Measurements from ENCODE around the gene MOGAT1.

MOGAT1 gene

GRCh38 chr2:222698276-222698675 lies 26.8 kb downstream of the MOGAT1 start:
- H3K4me3 ChIP-seq (ENCODE audit: low read depth, low read length): no peak overlapping the region
- no peaks in the 10 kb centered on the region for H3K27me3 ChIP-seq (ENCODE audit: control insufficient read depth, insufficient read depth, low read length)
- no peak overlapping the region for H3K9ac ChIP-seq (ENCODE audit: low read depth, low read length)
- H3K27ac ChIP-seq (ENCODE audit: low read depth, low read length): no peak overlapping the region
- H3K4me1 ChIP-seq (ENCODE audit: control insufficient read depth, insufficient read depth, low read length): no peaks in the 10 kb centered on the region
- no peaks in the 10 kb centered on the region for H3K36me3 ChIP-seq (ENCODE audit: control insufficient read depth, insufficient read depth, low read length)
- no peaks in the 10 kb centered on the region for H3K9me3 ChIP-seq (ENCODE audit: control insufficient read depth, insufficient read depth, low read length)

DNA sequence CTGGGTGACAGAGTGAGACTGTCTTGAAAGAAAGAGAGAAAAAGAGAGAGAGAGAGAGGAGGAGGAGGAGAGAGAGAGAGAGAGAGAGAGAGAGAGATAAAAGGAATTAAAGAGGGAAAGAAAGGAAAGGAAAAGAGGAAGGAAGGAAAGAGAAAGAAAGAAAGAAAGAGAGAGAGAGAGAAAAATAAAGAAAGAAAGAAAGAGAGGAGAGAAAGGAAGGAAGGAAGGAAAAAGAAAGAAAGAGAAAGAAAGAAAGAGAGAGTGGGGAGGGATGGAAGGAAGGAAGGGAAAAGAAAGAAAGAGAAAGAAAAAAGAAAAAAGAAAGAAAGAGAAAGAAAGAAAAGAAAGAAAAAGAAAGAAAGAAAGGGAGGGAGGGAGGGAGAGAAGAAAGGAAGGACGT lies 29.8 kb downstream of the MOGAT1 start:
- H3K27me3 ChIP-seq (ENCODE audit: control insufficient read depth, insufficient read depth, low read length): no peaks in the 10 kb centered on the region
- H3K9me3 ChIP-seq (ENCODE audit: control insufficient read depth, insufficient read depth, low read length): no peaks in the 10 kb centered on the region
- no peak overlapping the region for H3K27ac ChIP-seq (ENCODE audit: low read depth, low read length)
- no peaks in the 10 kb centered on the region for H3K36me3 ChIP-seq (ENCODE audit: control insufficient read depth, insufficient read depth, low read length)
- no peak overlapping the region for H3K9ac ChIP-seq (ENCODE audit: low read depth, low read length)
- H3K4me1 ChIP-seq (ENCODE audit: control insufficient read depth, insufficient read depth, low read length): peaks cover 8% of the 10 kb centered on the region; the same call in 1 of the 2 replicates
- H3K4me3 ChIP-seq (ENCODE audit: low read depth, low read length): no peak overlapping the region

GRCh38 chr2:222701721-222702131 lies 30.3 kb downstream of the MOGAT1 start:
- Histone ChIP-seq H3K9me3 (ENCODE audit: control insufficient read depth, insufficient read depth, low read length) (no peaks in the 10 kb centered on the region), H3K4me3 (ENCODE audit: low read depth, low read length) (no peak overlapping the region), H3K36me3 (ENCODE audit: control insufficient read depth, insufficient read depth, low read length) (no peaks in the 10 kb centered on the region), H3K27me3 (ENCODE audit: control insufficient read depth, insufficient read depth, low read length) (no peaks in the 10 kb centered on the region), H3K27ac (ENCODE audit: low read depth, low read length) (no peak overlapping the region), H3K4me1 (ENCODE audit: control insufficient read depth, insufficient read depth, low read length) (peaks cover 12% of the 10 kb centered on the region; the same call in 1 of the 2 replicates), H3K9ac (ENCODE audit: low read depth, low read length) (no peak overlapping the region)

GRCh38 chr2:222703091-222703490 lies 31.6 kb downstream of the MOGAT1 start:
- no peak overlapping the region for H3K27ac ChIP-seq (ENCODE audit: low read depth, low read length)
- no peaks in the 10 kb centered on the region for H3K9me3 ChIP-seq (ENCODE audit: control insufficient read depth, insufficient read depth, low read length)
- H3K9ac ChIP-seq (ENCODE audit: low read depth, low read length): no peak overlapping the region
- peaks cover 16% of the 10 kb centered on the region; the same call in 1 of the 2 replicates for H3K4me1 ChIP-seq (ENCODE audit: control insufficient read depth, insufficient read depth, low read length)
- no peak overlapping the region for H3K4me3 ChIP-seq (ENCODE audit: low read depth, low read length)
- no peaks in the 10 kb centered on the region for H3K36me3 ChIP-seq (ENCODE audit: control insufficient read depth, insufficient read depth, low read length)
- H3K27me3 ChIP-seq (ENCODE audit: control insufficient read depth, insufficient read depth, low read length): no peaks in the 10 kb centered on the region

GRCh38 chr2:222703886-222704285 lies 32.4 kb downstream of the MOGAT1 start:
- Histone ChIP-seq H3K9me3 (ENCODE audit: control insufficient read depth, insufficient read depth, low read length) (no peaks in the 10 kb centered on the region), H3K9ac (ENCODE audit: low read depth, low read length) (no peak overlapping the region), H3K4me3 (ENCODE audit: low read depth, low read length) (no peak overlapping the region), H3K27me3 (ENCODE audit: control insufficient read depth, insufficient read depth, low read length) (no peaks in the 10 kb centered on the region), H3K36me3 (ENCODE audit: control insufficient read depth, insufficient read depth, low read length) (no peaks in the 10 kb centered on the region), H3K27ac (ENCODE audit: low read depth, low read length) (no peak overlapping the region), H3K4me1 (ENCODE audit: control insufficient read depth, insufficient read depth, low read length) (peaks cover 16% of the 10 kb centered on the region; the same call in 1 of the 2 replicates)

- Histone ChIP-seq H3K36me3 (ENCODE audit: control insufficient read depth, insufficient read depth, low read length) (no peaks in the 10 kb centered on the region), H3K9ac (ENCODE audit: low read depth, low read length) (no peak overlapping the region), H3K27me3 (ENCODE audit: control insufficient read depth, insufficient read depth, low read length) (no peaks in the 10 kb centered on the region), H3K27ac (ENCODE audit: low read depth, low read length) (no peak overlapping the region), H3K9me3 (ENCODE audit: control insufficient read depth, insufficient read depth, low read length) (no peaks in the 10 kb centered on the region), H3K4me1 (ENCODE audit: control insufficient read depth, insufficient read depth, low read length) (peaks cover 22% of the 10 kb centered on the region), H3K4me3 (ENCODE audit: low read depth, low read length) (0 out of 2 replicates have a peak overlapping the region, but pooled peaks have one; percentile 16)
Observed at GRCh38 chr2:222706616-222707015, 35.2 kb downstream of the MOGAT1 start.

DNA sequence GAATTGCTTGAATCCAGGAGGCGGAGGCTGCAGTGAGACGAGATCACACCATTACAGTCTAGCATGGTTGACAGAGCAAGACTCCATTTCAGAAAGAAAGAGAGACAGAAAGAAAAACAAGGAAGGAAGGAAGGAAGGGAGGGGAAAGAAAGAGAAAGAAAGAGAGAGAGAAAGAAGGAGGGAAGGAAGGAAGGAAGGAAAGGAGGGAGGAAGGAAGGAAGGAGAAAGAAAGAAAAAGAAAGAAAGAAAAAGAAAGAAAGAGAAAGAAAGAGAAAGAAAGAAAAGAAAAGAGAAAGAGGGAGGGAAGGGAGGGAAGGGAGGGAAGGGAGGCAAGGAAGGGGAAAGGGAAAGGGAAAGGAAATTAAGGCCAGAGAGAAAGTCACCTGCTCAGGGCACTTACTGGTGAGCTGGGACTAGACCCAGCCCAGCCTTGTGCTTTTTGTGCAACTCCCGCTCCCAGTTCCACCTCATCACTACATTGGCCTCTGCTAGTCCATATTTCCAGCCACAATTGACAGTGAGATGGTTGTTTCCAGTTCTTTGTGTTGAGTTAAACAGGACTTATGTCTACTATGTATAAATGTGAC lies 35.7 kb downstream of the MOGAT1 start:
- Histone ChIP-seq H3K36me3 (ENCODE audit: control insufficient read depth, insufficient read depth, low read length) (no peaks in the 10 kb centered on the region), H3K4me1 (ENCODE audit: control insufficient read depth, insufficient read depth, low read length) (peaks cover 22% of the 10 kb centered on the region), H3K9ac (ENCODE audit: low read depth, low read length) (no peak overlapping the region), H3K27ac (ENCODE audit: low read depth, low read length) (no peak overlapping the region), H3K27me3 (ENCODE audit: control insufficient read depth, insufficient read depth, low read length) (no peaks in the 10 kb centered on the region), H3K9me3 (ENCODE audit: control insufficient read depth, insufficient read depth, low read length) (no peaks in the 10 kb centered on the region), H3K4me3 (ENCODE audit: low read depth, low read length) (no peak overlapping the region)

- Histone ChIP-seq H3K27ac (ENCODE audit: low read depth, low read length) (no peak overlapping the region), H3K9me3 (ENCODE audit: control insufficient read depth, insufficient read depth, low read length) (no peaks in the 10 kb centered on the region), H3K36me3 (ENCODE audit: control insufficient read depth, insufficient read depth, low read length) (no peaks in the 10 kb centered on the region), H3K9ac (ENCODE audit: low read depth, low read length) (no peak overlapping the region), H3K4me3 (ENCODE audit: low read depth, low read length) (no peak overlapping the region), H3K4me1 (ENCODE audit: control insufficient read depth, insufficient read depth, low read length) (peaks cover 22% of the 10 kb centered on the region), H3K27me3 (ENCODE audit: control insufficient read depth, insufficient read depth, low read length) (no peaks in the 10 kb centered on the region)
Observed at GRCh38 chr2:222707689-222708273, 36.3 kb downstream of the MOGAT1 start.

- H3K9me3 ChIP-seq (ENCODE audit: control insufficient read depth, insufficient read depth, low read length): no peaks in the 10 kb centered on the region
- H3K9ac ChIP-seq (ENCODE audit: low read depth, low read length): no peak overlapping the region
- no peak overlapping the region for H3K4me3 ChIP-seq (ENCODE audit: low read depth, low read length)
- H3K4me1 ChIP-seq (ENCODE audit: control insufficient read depth, insufficient read depth, low read length): peaks cover 22% of the 10 kb centered on the region
- no peaks in the 10 kb centered on the region for H3K27me3 ChIP-seq (ENCODE audit: control insufficient read depth, insufficient read depth, low read length)
- no peak overlapping the region for H3K27ac ChIP-seq (ENCODE audit: low read depth, low read length)
- H3K36me3 ChIP-seq (ENCODE audit: control insufficient read depth, insufficient read depth, low read length): no peaks in the 10 kb centered on the region
Observed at GRCh38 chr2:222708274-222708710, 36.8 kb downstream of the MOGAT1 start.

DNA sequence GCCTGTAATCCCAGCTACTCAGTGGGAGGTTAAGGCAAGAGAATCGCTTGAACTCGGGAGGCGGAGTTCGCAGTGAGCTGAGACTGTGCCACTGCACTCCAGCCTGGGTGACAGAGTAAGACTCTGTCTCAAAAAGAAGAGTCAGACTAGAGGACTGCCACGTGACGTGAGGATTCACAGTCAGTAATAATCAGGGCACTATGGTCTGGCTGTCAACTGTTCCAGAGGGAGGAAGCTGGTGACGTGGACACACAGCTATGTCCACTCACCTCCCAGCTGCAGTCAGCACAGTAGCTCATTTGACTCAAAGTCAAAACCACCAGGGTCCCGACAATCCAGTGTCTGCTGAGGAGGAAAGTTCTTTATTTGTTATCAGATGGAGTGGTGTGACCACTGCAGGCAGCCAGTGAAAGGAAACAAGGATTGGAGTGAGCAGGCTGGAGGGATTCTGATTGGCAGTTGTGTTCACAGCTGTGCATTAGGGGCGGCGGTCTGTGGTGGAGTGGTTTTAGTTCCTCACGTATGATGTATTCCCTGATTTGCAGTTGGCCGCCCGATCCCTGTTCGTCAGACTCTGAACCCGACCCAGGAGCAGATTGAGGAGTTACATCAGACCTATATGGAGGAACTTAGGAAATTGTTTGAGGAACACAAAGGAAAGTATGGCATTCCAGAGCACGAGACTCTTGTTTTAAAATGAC lies 37.9 kb downstream of the MOGAT1 start:
- peak overlapping the region; percentile 26 for H3K27ac ChIP-seq (ENCODE audit: low read depth, low read length)

DNA sequence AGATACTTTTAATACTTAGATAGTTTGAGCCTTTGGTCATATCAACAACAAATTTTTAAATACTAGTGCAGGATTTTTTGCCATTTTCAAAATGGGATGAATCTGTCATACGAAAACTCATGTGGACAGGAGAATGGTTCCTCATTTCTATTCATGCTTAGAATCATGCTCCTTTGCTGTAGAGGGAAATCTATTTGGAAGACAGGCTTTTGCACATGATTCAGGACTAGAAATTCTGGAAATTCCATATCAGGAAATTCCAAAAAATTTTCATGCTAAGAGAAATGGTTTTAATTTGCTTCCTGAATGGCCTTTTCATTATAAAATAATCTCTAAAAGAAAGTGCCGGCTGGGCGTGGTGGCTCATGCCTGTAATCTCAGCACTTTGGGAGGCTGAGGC lies 39.3 kb downstream of the MOGAT1 start:
- Histone ChIP-seq H3K9me3 (ENCODE audit: control insufficient read depth, insufficient read depth, low read length) (no peaks in the 10 kb centered on the region), H3K9ac (ENCODE audit: low read depth, low read length) (no peak overlapping the region), H3K4me1 (ENCODE audit: control insufficient read depth, insufficient read depth, low read length) (peaks cover 16% of the 10 kb centered on the region), H3K36me3 (ENCODE audit: control insufficient read depth, insufficient read depth, low read length) (no peaks in the 10 kb centered on the region), H3K27ac (ENCODE audit: low read depth, low read length) (no peak overlapping the region), H3K4me3 (ENCODE audit: low read depth, low read length) (no peak overlapping the region), H3K27me3 (ENCODE audit: control insufficient read depth, insufficient read depth, low read length) (no peaks in the 10 kb centered on the region)

More for the DNA sequence above, 37.9 kb downstream of the MOGAT1 start:
- Histone ChIP-seq H3K27me3 (ENCODE audit: control insufficient read depth, insufficient read depth, low read length) (no peaks in the 10 kb centered on the region), H3K4me1 (ENCODE audit: control insufficient read depth, insufficient read depth, low read length) (peaks cover 20% of the 10 kb centered on the region), H3K9me3 (ENCODE audit: control insufficient read depth, insufficient read depth, low read length) (no peaks in the 10 kb centered on the region), H3K4me3 (ENCODE audit: low read depth, low read length) (no peak overlapping the region), H3K9ac (ENCODE audit: low read depth, low read length) (no peak overlapping the region), H3K36me3 (ENCODE audit: control insufficient read depth, insufficient read depth, low read length) (no peaks in the 10 kb centered on the region)
